Subcutaneous abdominal adipose tissue (tissue), 5 donors: Measurements from ENCODE around the gene GLT1D1.
A peak's percentile ranks its signal among the peaks of the same experiment; 100 is the strongest.
"Not testable (repeated sequence)": the region's sequence is repeated elsewhere in the genome, so short reads cannot be mapped to it uniquely, and the experiment has no call there.

Source experiments
- H3K27ac ChIP-seq: one replicate; pipeline ENCODE4 v1.7.0; 2013; ENCODE audit warnings: low read depth, mild to moderate bottlenecking, inconsistent platforms, low read length, moderate library complexity
- H3K27me3 ChIP-seq, 5 donors: one replicate each; pipeline ENCODE4 v1.7.0; 2013; ENCODE audit warnings: low read length in 5 of 5, inconsistent platforms in 1 of 5; ENCODE audit not compliant: control insufficient read depth in 5 of 5, insufficient read depth in 4 of 5
- H3K36me3 ChIP-seq, 5 donors: one replicate each; pipeline ENCODE4 v1.7.0; 2013; ENCODE audit warnings: low read length in 5 of 5; ENCODE audit not compliant: control insufficient read depth in 5 of 5, insufficient read depth in 5 of 5
- H3K4me1 ChIP-seq, 5 donors: one replicate each; pipeline ENCODE4 v1.7.0; 2013; ENCODE audit warnings: low read length in 5 of 5, mild to moderate bottlenecking in 3 of 5, moderate library complexity in 1 of 5; ENCODE audit not compliant: control insufficient read depth in 5 of 5, insufficient read depth in 5 of 5
- H3K4me3 ChIP-seq, 5 donors: one replicate each; pipeline ENCODE4 v1.7.0; 2013; ENCODE audit warnings: low read length in 5 of 5, low read depth in 1 of 5
- H3K9ac ChIP-seq, 5 donors: one replicate each; pipeline ENCODE4 v1.7.0; 2013; ENCODE audit warnings: low read length in 5 of 5, mild to moderate bottlenecking in 4 of 5, moderate library complexity in 3 of 5
- H3K9me3 ChIP-seq, 5 donors: one replicate each; pipeline ENCODE4 v1.7.0; 2013; ENCODE audit warnings: low read length in 5 of 5; ENCODE audit not compliant: control insufficient read depth in 5 of 5
- donor health status: healthy.
- donor health status: healthy.
- donor health status: healthy.
- donor health status: healthy.
- donor health status: healthy.

The GLT1D1 gene

DNA sequence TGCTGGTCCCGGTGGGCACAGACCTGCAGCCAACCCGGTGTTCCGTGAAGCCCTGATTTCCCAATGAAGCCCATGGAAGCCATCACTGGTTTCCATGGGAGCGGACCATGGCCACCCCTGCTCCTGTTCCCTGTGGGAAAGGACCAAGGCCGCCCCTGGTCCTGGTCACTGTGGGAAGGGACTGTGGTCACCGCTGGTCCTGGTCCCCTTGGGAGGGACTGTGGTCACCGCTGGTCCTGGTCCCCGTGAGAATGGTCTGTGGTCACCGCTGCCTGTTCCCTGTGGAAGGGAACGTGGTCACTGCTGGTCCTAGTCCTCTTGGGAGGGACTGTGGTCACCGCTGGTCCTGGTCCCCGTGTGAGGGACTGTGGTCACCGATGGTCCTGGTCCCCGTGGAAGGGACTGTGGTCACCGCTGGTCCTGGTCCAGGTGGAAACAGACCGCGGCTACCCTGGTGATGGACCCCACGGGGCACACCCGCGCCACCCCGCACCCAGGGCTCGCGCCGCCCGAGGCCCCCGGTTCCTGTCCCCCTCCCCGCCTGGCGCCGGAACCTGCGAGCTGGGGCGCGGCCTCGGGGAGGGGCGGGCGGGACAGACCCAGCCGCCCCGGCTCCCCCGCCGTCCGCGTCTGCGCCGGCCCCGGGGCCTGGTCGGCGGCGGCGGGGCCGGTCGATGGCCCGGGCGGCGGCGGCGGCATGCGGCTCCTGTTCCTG is at the start of gene GLT1D1:
Gene GLT1D1, plus strand, starts transcription at position 594 of the 715 bp plus-strand sequence. Its CDS starts 104 bp downstream, at position 698.
- peaks cover 6 to 27% (median 19%) of the 10 kb centered on the region in 5 donors for H3K27me3 ChIP-seq
- peak within 1 kb of the TSS in 2 of 5 donors; percentile 22 to 37 for H3K4me3 ChIP-seq
- H3K4me1 ChIP-seq: peaks cover 0 to 6% (median 4%) of the 10 kb centered on the region in 5 donors
- H3K36me3 ChIP-seq: no peaks in the 10 kb centered on the region
- H3K9ac ChIP-seq: peak within 1 kb of the TSS in 1 of 5 donors; percentile 11
- no peak within 1 kb of the TSS for H3K27ac ChIP-seq
- H3K9me3 ChIP-seq: no peaks in the 10 kb centered on the region

- H3K4me1 ChIP-seq: no peaks in the 10 kb centered on the region
- H3K27me3 ChIP-seq: no peaks in the 10 kb centered on the region
- H3K9ac ChIP-seq: no peak overlapping the region
- H3K4me3 ChIP-seq: no peak overlapping the region
- H3K36me3 ChIP-seq: peaks cover 3 to 81% (median 61%) of the 10 kb centered on the region in 5 donors
- no peak overlapping the region for H3K27ac ChIP-seq
- peaks cover 0 to 4% (median 0%) of the 10 kb centered on the region in 5 donors for H3K9me3 ChIP-seq
These were observed 49.5 kb upstream of the GLT1D1 start for GRCh38 chr12:128803788-128804187.

DNA sequence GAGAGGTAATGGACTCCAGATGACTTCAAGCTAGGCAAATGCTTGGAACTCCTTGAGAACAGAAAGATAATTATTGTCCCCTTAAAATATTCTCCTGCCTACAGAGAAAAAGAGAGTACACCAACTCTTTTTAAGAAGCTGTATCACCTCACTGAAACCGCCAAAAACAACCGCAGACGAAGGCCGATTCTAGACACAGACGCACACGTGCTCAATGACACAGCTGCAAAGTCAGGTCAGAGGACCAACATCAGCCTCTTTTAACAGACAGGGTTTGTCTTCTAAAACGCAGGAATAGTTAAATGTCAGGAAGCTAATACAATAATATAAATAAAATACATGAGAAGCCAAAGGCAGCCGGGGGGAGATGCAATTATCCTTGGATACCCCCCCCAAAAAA is 48.5 kb upstream of the GLT1D1 start:
- Histone ChIP-seq H3K4me3 (no peak overlapping the region), H3K27ac (no peak overlapping the region), H3K27me3 (no peaks in the 10 kb centered on the region), H3K4me1 (peaks cover 0 to 2% (median 1%) of the 10 kb centered on the region in 5 donors), H3K9ac (no peak overlapping the region), H3K36me3 (peaks cover 0 to 74% (median 54%) of the 10 kb centered on the region in 5 donors), H3K9me3 (peaks cover 0 to 4% (median 0%) of the 10 kb centered on the region in 5 donors)

DNA sequence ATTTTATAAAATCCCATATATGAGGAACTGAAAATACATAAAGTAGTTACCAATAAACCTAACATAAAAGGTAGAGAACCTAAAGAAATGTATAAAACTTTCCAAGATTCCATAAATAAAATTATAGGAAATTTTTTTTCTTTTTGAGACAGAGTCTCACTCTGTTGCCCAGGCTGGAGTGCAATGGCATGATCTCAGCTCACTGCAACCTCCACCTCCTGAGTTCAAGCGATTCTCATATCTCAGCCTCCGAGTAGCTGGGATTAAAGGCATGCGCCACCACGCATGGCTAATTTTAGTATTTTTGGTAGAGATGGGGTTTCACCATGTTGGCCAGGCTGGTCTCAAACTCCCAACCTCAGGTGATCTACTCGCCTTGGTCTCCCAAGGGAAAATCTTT is 47.9 kb upstream of the GLT1D1 start:
- H3K36me3 ChIP-seq: peaks cover 0 to 68% (median 48%) of the 10 kb centered on the region in 5 donors

DNA sequence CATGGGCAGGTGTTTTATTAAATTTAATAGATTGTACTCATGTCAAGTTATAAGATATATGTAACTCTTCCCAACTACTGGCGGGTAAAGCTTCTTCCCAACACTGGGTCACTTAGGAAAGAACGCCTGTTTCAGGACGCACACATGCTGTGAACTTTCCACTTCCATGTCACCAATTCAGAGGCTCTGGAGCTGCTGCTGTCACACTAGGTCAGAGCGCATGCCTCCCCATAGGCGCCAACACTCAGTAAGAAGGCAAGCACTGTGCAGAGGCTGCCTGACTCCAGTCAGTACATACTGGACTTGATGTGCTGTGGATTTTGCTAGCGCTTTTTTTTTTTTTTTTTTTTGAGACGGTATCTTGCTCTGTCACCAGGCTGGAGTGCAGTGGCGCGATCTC is 46.7 kb upstream of the GLT1D1 start:
- no peak overlapping the region for H3K4me3 ChIP-seq
- peaks cover 0 to 4% (median 0%) of the 10 kb centered on the region in 5 donors for H3K9me3 ChIP-seq
- peaks cover 0 to 20% (median 16%) of the 10 kb centered on the region in 5 donors for H3K4me1 ChIP-seq
- H3K27ac ChIP-seq: no peak overlapping the region
- peaks cover 0 to 57% (median 36%) of the 10 kb centered on the region in 5 donors for H3K36me3 ChIP-seq
- H3K27me3 ChIP-seq: no peaks in the 10 kb centered on the region
- no peak overlapping the region for H3K9ac ChIP-seq

More for the DNA sequence above, 47.9 kb upstream of the GLT1D1 start:
- not testable (repeated sequence) for H3K9me3 ChIP-seq, H3K27me3 ChIP-seq, H3K27ac ChIP-seq, H3K4me1 ChIP-seq, H3K4me3 ChIP-seq, H3K9ac ChIP-seq

DNA sequence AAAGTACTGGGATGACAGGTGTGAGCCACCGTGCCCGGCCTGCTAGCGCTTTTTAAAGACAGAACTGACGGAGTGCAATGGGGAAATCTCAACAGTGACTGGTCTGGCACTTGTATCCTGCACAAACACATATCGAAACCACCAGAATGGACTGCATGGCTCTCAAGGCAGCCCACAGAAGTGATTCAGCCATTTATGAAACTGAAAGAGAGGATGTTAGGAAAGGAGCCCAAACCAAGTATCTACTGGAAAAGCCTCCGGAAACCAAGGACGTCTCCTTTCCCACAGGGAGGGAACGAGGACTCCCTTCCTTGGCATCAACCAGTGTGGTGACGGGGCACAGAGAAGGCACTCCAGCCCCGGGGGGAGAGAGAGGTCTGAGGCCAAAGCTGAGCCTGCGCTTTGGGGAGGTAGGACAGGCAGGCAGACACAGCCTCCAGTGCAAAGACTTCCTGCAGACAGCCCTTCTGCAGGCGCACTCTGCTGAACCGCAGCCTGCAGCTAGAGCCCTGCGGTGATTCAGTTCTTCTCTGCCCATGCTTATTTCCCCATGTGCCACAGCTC is 46.0 kb upstream of the GLT1D1 start:
- peaks cover 0 to 21% (median 16%) of the 10 kb centered on the region in 5 donors for H3K4me1 ChIP-seq
- H3K9me3 ChIP-seq: peaks cover 0 to 4% (median 0%) of the 10 kb centered on the region in 5 donors
- no peak overlapping the region for H3K9ac ChIP-seq
- H3K4me3 ChIP-seq: peak overlapping the region in 1 of 5 donors; percentile 12
- H3K27ac ChIP-seq: no peak overlapping the region
- H3K36me3 ChIP-seq: peaks cover 0 to 52% (median 36%) of the 10 kb centered on the region in 5 donors
- no peaks in the 10 kb centered on the region for H3K27me3 ChIP-seq

- H3K27me3 ChIP-seq: no peaks in the 10 kb centered on the region
- no peak overlapping the region for H3K4me3 ChIP-seq
- no peak overlapping the region for H3K9ac ChIP-seq
- peaks cover 0 to 48% (median 31%) of the 10 kb centered on the region in 5 donors for H3K36me3 ChIP-seq
- H3K9me3 ChIP-seq: peaks cover 0 to 4% (median 0%) of the 10 kb centered on the region in 5 donors
- peaks cover 0 to 26% (median 19%) of the 10 kb centered on the region in 5 donors for H3K4me1 ChIP-seq
- no peak overlapping the region for H3K27ac ChIP-seq
These were observed 44.6 kb upstream of the GLT1D1 start for GRCh38 chr12:128808651-128809050.

DNA sequence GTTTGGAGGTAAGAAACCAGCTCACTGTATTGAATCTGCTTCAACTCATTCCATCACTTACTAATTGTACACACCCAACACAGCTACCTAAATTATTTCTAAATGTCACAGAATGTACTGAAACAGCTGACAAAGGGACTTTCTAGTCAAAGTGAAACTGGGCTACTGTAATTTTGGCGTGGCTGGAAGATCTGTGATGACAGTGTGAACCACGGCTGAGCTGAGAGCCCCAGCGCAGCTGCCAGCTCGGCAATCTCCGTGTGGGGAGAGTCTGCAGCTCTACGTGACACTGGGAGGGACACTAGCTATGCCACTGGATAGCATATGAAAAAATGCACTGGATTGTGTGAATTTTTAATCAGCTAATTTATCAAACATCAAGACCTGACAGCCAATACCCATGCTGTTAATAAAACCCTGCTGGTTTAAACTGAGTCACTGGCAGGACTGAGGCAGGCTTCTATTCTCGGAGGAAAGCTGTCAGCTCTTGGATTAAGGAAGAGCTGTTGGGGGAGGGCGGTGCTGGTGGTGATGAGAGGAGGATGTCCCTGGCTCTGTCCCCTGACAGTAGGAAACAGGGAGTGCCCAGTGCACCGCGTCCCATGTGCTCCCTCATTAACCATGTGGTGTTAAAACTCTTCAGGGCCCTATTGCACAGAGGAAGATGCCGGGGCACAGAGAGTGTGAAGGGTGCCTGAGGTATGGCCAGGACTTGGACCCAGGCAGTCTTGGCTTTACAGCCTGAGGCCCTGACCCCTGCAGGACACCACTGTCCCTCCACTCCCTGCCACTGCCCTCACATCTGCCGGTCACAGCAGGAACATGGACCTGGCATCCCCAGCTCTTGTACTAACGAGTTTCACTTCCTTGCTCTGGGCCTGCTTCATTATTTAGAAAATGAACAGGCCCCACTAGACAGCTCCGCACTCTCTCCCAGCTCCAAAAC is 42.8 kb upstream of the GLT1D1 start:
- Histone ChIP-seq H3K4me3 (peak overlapping the region in 2 of 5 donors; percentile 1 to 31), H3K36me3 (peaks cover 0 to 46% (median 29%) of the 10 kb centered on the region in 5 donors), H3K27ac (peak overlapping the region; percentile 72), H3K9ac (peak overlapping the region in 3 of 5 donors; percentile 0 to 58 (median 51)), H3K27me3 (no peaks in the 10 kb centered on the region), H3K9me3 (no peaks in the 10 kb centered on the region), H3K4me1 (peaks cover 0 to 38% (median 22%) of the 10 kb centered on the region in 5 donors)

- H3K27ac ChIP-seq: peak overlapping the region; percentile 72
- H3K9ac ChIP-seq: no peak overlapping the region
- no peak overlapping the region for H3K4me3 ChIP-seq
- peaks cover 3 to 50% (median 34%) of the 10 kb centered on the region in 5 donors for H3K4me1 ChIP-seq
- H3K36me3 ChIP-seq: peaks cover 0 to 42% (median 24%) of the 10 kb centered on the region in 5 donors
- H3K9me3 ChIP-seq: no peaks in the 10 kb centered on the region
- H3K27me3 ChIP-seq: no peaks in the 10 kb centered on the region
These were observed 41.5 kb upstream of the GLT1D1 start for GRCh38 chr12:128811806-128812205.
